ENCODE measurements around the gene CD44. TPM values are rescaled to one million over a fixed set of nuclear protein-coding genes. Genes with fewer than 3 reads are reported as not detected.
A peak's percentile ranks its signal among the peaks of the same experiment; 100 is the strongest.

The CD44 gene
- total RNA-seq, 2 donors from 2014 or later, result 408 to 664 TPM

GRCh38 chr11:35204614-35205013 lies 65.6 kb downstream of the CD44 start:
- Mint-ChIP-seq H3K4me1 (peaks cover 37% of the 10 kb centered on the region), H3K36me3 (ENCODE audit: low read depth) (peaks cover 100% of the 10 kb centered on the region), H3K27me3 (no peaks in the 10 kb centered on the region), H3K27ac (peak overlapping the region; percentile 36), H3K9me3 (peaks cover 3% of the 10 kb centered on the region), H3K4me3 (no peak overlapping the region)
- ATAC-seq (replicated peaks), result no peak

DNA sequence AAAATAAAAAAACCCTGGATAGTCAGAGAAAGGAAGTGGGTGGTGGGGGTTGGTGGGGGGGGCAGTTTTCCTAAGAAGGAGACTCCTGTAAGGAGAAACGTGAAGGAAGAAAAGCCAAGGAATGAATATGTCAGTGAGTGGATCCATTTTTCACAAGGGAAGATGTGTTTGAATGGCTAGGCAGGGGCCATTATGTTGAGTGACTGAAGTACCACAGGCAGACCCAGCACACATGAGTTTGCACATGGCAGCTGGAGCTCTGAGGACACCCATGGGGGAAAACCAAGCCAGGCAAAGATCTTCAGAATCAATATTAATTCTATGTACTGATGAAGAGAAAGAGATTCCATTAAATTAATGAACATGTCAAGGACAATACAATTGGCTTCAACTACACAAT lies 67.6 kb downstream of the CD44 start:
- H3K27me3 Mint-ChIP-seq, result no peaks in the 10 kb centered on the region
- H3K4me1 Mint-ChIP-seq, result peaks cover 39% of the 10 kb centered on the region
- no peaks in the 10 kb centered on the region for H3K9me3 Mint-ChIP-seq
- peak overlapping the region; percentile 60 for H3K27ac Mint-ChIP-seq
- no peak overlapping the region for H3K4me3 Mint-ChIP-seq
- ATAC-seq (replicated peaks), result no peak
- peaks cover 100% of the 10 kb centered on the region for H3K36me3 Mint-ChIP-seq (ENCODE audit: low read depth)

GRCh38 chr11:35207471-35208403 lies 68.8 kb downstream of the CD44 start:
- H3K27ac Mint-ChIP-seq, result peak overlapping the region; percentile 60
- ATAC-seq (replicated peaks), result no peak
- peak overlapping the region; percentile 8 for H3K4me3 Mint-ChIP-seq
- H3K4me1 Mint-ChIP-seq, result peaks cover 37% of the 10 kb centered on the region
- no peaks in the 10 kb centered on the region for H3K9me3 Mint-ChIP-seq
- H3K27me3 Mint-ChIP-seq, result no peaks in the 10 kb centered on the region
- H3K36me3 Mint-ChIP-seq (ENCODE audit: low read depth), result peaks cover 100% of the 10 kb centered on the region

DNA sequence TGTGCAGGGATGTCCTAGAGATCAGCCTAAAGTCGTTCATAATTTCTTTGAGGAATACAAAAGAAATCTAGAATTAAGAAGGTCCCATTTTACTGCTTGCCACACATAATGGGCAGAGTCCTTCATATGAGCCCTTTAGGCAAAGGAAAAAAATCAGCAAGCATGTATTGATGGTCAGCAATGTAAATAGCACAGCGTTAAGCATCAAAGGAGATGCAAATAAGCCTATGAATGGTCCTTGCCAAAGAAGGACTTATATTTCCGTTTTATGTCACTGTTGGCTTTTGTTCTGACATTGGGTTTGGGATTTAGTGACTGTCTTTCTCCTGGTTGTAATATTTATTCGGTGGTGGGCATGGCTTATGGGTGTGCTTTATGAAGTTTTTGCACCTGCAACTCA lies 69.8 kb downstream of the CD44 start:
- no peak overlapping the region for H3K4me3 Mint-ChIP-seq
- no peaks in the 10 kb centered on the region for H3K9me3 Mint-ChIP-seq
- peaks cover 46% of the 10 kb centered on the region for H3K4me1 Mint-ChIP-seq
- peaks cover 100% of the 10 kb centered on the region for H3K36me3 Mint-ChIP-seq (ENCODE audit: low read depth)
- no peaks in the 10 kb centered on the region for H3K27me3 Mint-ChIP-seq
- peak overlapping the region; percentile 60 for H3K27ac Mint-ChIP-seq
- no peak for ATAC-seq (replicated peaks)

- ATAC-seq (replicated peaks), result no peak
- Mint-ChIP-seq H3K9me3 (no peaks in the 10 kb centered on the region), H3K4me3 (no peak overlapping the region), H3K4me1 (peaks cover 56% of the 10 kb centered on the region), H3K27ac (peak overlapping the region; percentile 64), H3K36me3 (ENCODE audit: low read depth) (peaks cover 100% of the 10 kb centered on the region), H3K27me3 (no peaks in the 10 kb centered on the region)
Measured at GRCh38 chr11:35210876-35211546, 72.0 kb downstream of the CD44 start.

DNA sequence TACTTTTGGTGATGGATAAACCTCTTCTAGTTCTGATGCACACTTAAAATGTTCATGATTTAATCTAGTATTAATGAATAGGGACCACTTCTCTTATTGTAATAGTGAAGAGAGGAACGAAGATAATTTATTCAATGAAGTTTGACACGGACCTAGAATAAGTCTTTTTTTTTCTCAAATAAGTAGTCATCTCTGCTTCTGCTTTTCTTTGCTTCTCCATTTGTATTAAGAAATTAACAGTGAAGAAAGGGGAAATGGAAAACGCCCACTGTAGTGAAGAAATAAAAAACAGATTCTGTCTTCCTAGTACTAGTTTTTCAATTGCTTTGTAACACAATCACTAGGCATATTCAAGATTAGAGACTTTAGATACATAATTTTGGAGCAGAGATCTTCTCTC lies 73.0 kb downstream of the CD44 start:
- H3K4me1 Mint-ChIP-seq, result peaks cover 61% of the 10 kb centered on the region
- H3K36me3 Mint-ChIP-seq (ENCODE audit: low read depth), result peaks cover 100% of the 10 kb centered on the region

GRCh38 chr11:35214226-35214770 lies 75.3 kb downstream of the CD44 start:
- no peaks in the 10 kb centered on the region for H3K9me3 Mint-ChIP-seq
- peaks cover 62% of the 10 kb centered on the region for H3K4me1 Mint-ChIP-seq
- H3K27me3 Mint-ChIP-seq, result no peaks in the 10 kb centered on the region
- no peak for ATAC-seq (replicated peaks)
- peak overlapping the region; percentile 56 for H3K4me3 Mint-ChIP-seq
- H3K36me3 Mint-ChIP-seq (ENCODE audit: low read depth), result peaks cover 100% of the 10 kb centered on the region
- H3K27ac Mint-ChIP-seq, result peak overlapping the region; percentile 88

More for the DNA sequence above, 73.0 kb downstream of the CD44 start:
- H3K27me3 Mint-ChIP-seq, result no peaks in the 10 kb centered on the region
- no peaks in the 10 kb centered on the region for H3K9me3 Mint-ChIP-seq
- no peak overlapping the region for H3K4me3 Mint-ChIP-seq
- peak overlapping the region; percentile 64 for H3K27ac Mint-ChIP-seq
- ATAC-seq (replicated peaks), result no peak

DNA sequence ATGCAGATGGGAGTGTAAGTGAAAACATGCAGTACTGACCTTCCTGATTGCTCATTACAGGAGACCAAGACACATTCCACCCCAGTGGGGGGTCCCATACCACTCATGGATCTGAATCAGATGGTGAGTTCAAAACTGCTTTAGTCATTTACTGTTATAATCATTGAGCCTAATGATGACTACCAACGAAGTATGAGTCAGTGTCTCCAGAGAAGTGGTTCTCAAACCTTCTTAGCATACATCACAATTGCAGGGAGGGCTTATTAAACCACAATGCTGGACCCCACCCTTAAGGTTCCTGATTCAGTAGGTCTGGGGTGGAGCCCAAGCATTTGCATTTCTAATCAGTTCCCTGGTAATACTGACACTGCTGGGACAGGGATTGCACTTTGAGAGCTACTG lies 75.8 kb downstream of the CD44 start:
- Mint-ChIP-seq H3K27me3 (no peaks in the 10 kb centered on the region), H3K9me3 (no peaks in the 10 kb centered on the region), H3K4me3 (peak overlapping the region; percentile 56), H3K36me3 (ENCODE audit: low read depth) (peaks cover 100% of the 10 kb centered on the region), H3K4me1 (peaks cover 63% of the 10 kb centered on the region), H3K27ac (peak overlapping the region; percentile 88)
- ATAC-seq (replicated peaks), result peak; percentile 94

- no peaks in the 10 kb centered on the region for H3K9me3 Mint-ChIP-seq
- peak overlapping the region; percentile 89 for H3K27ac Mint-ChIP-seq
- H3K4me3 Mint-ChIP-seq, result peak overlapping the region; percentile 49
- H3K27me3 Mint-ChIP-seq, result no peaks in the 10 kb centered on the region
- H3K36me3 Mint-ChIP-seq (ENCODE audit: low read depth), result peaks cover 100% of the 10 kb centered on the region
- peaks cover 56% of the 10 kb centered on the region for H3K4me1 Mint-ChIP-seq
- ATAC-seq (replicated peaks), result no peak
Measured at GRCh38 chr11:35215945-35216344, 77.0 kb downstream of the CD44 start.

GRCh38 chr11:35216962-35217678 lies 78.1 kb downstream of the CD44 start:
- Mint-ChIP-seq H3K27me3 (no peaks in the 10 kb centered on the region), H3K4me3 (peak overlapping the region; percentile 49), H3K27ac (peak overlapping the region; percentile 89), H3K36me3 (ENCODE audit: low read depth) (peaks cover 100% of the 10 kb centered on the region), H3K9me3 (no peaks in the 10 kb centered on the region), H3K4me1 (peaks cover 49% of the 10 kb centered on the region)
- peak; percentile 17 for ATAC-seq (replicated peaks)

- no peaks in the 10 kb centered on the region for H3K27me3 Mint-ChIP-seq
- peak overlapping the region; percentile 89 for H3K27ac Mint-ChIP-seq
- H3K4me3 Mint-ChIP-seq, result no peak overlapping the region
- H3K36me3 Mint-ChIP-seq (ENCODE audit: low read depth), result peaks cover 99% of the 10 kb centered on the region
- ATAC-seq (replicated peaks), result no peak
- peaks cover 38% of the 10 kb centered on the region for H3K4me1 Mint-ChIP-seq
- H3K9me3 Mint-ChIP-seq, result no peaks in the 10 kb centered on the region
Measured at GRCh38 chr11:35218956-35219355, 80.0 kb downstream of the CD44 start.

- no peaks in the 10 kb centered on the region for H3K27me3 Mint-ChIP-seq
- peaks cover 99% of the 10 kb centered on the region for H3K36me3 Mint-ChIP-seq (ENCODE audit: low read depth)
- ATAC-seq (replicated peaks), result no peak
- H3K9me3 Mint-ChIP-seq, result no peaks in the 10 kb centered on the region
- no peak overlapping the region for H3K4me3 Mint-ChIP-seq
- H3K27ac Mint-ChIP-seq, result no peak overlapping the region
- H3K4me1 Mint-ChIP-seq, result peaks cover 8% of the 10 kb centered on the region
Measured at GRCh38 chr11:35223371-35223796, 84.4 kb downstream of the CD44 start.

DNA sequence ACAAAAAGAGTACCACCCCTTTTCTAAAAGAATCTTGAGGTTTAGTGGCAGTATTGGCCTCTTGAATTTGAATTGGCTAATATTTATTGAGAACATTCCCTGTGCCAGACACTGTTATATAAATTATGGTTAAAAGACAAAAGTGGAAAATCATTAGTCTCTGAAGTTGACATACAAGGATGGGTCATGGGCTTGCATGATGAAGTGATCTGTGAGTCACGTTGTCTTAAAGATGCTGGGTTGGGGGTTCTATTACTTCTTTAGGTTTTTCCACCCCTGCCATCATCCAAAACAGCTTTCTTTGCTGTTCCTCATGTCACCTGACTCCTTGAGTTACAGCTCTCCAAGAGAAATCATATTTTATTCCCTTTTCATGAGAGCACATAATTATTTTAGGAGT lies 85.0 kb downstream of the CD44 start:
- Mint-ChIP-seq H3K9me3 (no peaks in the 10 kb centered on the region), H3K4me1 (peaks cover 8% of the 10 kb centered on the region), H3K4me3 (no peak overlapping the region), H3K27ac (no peak overlapping the region), H3K27me3 (no peaks in the 10 kb centered on the region), H3K36me3 (ENCODE audit: low read depth) (peaks cover 99% of the 10 kb centered on the region)
- no peak for ATAC-seq (replicated peaks)

- Mint-ChIP-seq H3K27me3 (no peaks in the 10 kb centered on the region), H3K4me1 (peaks cover 7% of the 10 kb centered on the region), H3K9me3 (peaks cover 8% of the 10 kb centered on the region), H3K4me3 (no peak overlapping the region), H3K36me3 (ENCODE audit: low read depth) (peaks cover 99% of the 10 kb centered on the region), H3K27ac (peak overlapping the region; percentile 69)
- no peak for ATAC-seq (replicated peaks)
Measured at GRCh38 chr11:35225946-35226520, 87.1 kb downstream of the CD44 start.
